ENCODE data around the gene GALNTL6.

Gene GALNTL6

DNA sequence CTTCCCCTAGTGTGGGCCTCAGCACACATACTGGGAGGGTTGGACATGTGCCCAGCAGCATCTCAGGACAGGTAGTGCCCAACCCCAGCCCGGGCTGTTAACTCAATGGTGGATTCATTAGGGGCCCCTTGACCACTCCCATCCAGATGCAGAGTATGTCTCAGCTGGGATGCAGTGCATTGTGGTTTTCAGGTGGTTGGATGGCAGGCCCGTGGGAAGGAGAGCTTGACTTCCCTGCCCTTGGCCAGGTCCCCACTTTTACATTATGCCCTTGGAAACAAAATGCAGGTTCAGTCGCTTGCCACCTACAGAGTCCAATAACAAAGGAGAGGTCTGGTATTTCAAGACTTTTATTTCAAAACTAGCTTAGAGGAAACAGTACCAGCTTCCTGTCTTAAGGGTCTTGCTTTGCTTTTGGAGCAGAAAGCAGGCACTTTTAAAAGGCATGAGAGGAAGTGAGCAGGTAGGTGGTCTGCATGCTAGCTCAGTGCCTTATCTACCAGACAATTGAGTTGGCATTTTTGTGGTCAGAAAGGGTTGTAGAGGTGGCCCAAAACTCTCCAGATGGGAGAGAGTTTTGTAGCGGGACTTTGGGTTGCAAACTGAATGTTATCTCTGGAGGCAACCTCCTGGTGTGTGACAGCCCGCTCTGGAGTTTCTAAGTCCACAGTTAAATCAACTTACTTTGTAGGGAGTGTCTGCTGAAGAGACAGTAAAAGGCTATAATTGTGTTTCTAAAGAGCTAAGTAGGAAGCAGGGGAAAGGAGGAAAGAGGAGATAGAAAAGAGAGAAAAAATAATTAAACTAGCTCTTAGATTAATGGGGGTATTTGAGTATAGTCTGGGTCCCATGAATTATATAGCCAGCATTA lies 171.0 kb downstream of the GALNTL6 start:
- in situ Hi-C loops (cut with MboI; ENCODE audit: low sequenced_read_pairs, unreplicated experiment) = no loop called here
- TF ChIP-seq, protein P1, sequence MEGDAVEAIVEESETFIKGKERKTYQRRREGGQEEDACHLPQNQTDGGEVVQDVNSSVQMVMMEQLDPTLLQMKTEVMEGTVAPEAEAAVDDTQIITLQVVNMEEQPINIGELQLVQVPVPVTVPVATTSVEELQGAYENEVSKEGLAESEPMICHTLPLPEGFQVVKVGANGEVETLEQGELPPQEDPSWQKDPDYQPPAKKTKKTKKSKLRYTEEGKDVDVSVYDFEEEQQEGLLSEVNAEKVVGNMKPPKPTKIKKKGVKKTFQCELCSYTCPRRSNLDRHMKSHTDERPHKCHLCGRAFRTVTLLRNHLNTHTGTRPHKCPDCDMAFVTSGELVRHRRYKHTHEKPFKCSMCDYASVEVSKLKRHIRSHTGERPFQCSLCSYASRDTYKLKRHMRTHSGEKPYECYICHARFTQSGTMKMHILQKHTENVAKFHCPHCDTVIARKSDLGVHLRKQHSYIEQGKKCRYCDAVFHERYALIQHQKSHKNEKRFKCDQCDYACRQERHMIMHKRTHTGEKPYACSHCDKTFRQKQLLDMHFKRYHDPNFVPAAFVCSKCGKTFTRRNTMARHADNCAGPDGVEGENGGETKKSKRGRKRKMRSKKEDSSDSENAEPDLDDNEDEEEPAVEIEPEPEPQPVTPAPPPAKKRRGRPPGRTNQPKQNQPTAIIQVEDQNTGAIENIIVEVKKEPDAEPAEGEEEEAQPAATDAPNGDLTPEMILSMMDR (IDR thresholded peaks at IDR 0.05; ENCODE audit: borderline replicate concordance, control extremely low read depth, extremely low read depth, insufficient read depth, missing control alignments) = no peak
- no peak for DNase-seq (ENCODE audit: low spot score)

DNA sequence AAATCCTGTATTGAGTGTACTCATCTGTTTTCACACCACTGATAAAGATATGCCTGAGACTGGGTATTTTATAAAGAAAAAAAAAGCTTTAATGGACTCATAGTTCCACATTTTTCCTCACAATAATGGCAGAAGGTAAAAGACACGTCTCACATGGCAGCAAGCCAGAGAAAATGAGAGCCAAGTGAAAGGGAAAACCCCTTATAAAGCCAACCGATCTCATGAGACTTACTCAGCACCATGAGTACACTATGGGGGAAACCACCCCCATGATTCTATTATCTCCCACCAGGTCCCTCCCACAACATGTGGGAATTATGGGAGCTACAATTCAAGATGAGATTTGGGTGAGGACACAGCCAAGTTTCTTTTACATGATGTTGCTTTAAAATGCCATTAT lies 171.9 kb downstream of the GALNTL6 start:
- in situ Hi-C loops (cut with MboI; ENCODE audit: low sequenced_read_pairs, unreplicated experiment) = no loop called here
- TF ChIP-seq, protein P1 (IDR thresholded peaks at IDR 0.05; ENCODE audit: borderline replicate concordance, control extremely low read depth, extremely low read depth, insufficient read depth, missing control alignments) = no peak
- no peak for DNase-seq (ENCODE audit: low spot score)

DNA sequence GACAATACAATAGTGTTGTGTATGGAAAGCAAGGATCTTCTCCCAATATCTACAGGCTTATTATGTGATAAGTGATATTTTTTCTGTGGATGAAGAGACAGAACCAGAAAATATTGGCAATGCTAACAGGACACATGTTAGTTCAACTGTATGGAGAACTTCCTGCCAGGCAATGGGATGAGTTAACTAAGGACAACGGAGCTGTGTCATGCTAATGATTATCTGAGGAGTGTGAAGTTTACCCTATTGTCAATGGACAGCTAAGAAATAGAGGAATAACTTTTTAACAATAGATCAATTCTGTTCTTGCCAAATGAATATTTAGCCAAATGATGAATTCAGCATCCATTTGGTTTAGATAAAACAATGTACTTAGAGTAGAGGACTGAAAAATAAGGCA lies 180.0 kb downstream of the GALNTL6 start:
- DNase-seq (ENCODE audit: low spot score) = no peak
- TF ChIP-seq, protein P1 (IDR thresholded peaks at IDR 0.05; ENCODE audit: borderline replicate concordance, control extremely low read depth, extremely low read depth, insufficient read depth, missing control alignments) = no peak
- in situ Hi-C loops (cut with MboI; ENCODE audit: low sequenced_read_pairs, unreplicated experiment) = no loop called here

DNA sequence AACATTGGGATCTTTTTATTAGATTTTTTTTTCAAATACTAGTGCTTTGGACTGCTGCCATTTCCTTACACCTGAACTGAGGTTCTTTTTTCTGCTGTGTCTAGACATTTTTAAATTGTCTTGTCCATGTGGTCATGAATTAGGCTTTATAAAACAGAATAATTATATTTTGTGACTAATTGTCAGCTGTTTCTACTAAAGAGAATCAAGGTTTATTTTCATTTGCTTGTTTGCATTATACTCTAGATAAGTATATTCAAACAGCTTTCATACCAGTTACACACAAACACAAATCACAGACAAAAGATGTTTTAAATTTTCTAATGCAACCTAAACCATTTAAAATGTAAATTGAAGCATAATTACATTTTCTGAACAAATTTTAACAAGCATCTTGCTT lies 194.7 kb downstream of the GALNTL6 start:
- TF ChIP-seq, protein P1 (IDR thresholded peaks at IDR 0.05; ENCODE audit: borderline replicate concordance, control extremely low read depth, extremely low read depth, insufficient read depth, missing control alignments) = no peak
- in situ Hi-C loops (cut with MboI; ENCODE audit: low sequenced_read_pairs, unreplicated experiment) = no loop called here
- no peak for DNase-seq (ENCODE audit: low spot score)

DNA sequence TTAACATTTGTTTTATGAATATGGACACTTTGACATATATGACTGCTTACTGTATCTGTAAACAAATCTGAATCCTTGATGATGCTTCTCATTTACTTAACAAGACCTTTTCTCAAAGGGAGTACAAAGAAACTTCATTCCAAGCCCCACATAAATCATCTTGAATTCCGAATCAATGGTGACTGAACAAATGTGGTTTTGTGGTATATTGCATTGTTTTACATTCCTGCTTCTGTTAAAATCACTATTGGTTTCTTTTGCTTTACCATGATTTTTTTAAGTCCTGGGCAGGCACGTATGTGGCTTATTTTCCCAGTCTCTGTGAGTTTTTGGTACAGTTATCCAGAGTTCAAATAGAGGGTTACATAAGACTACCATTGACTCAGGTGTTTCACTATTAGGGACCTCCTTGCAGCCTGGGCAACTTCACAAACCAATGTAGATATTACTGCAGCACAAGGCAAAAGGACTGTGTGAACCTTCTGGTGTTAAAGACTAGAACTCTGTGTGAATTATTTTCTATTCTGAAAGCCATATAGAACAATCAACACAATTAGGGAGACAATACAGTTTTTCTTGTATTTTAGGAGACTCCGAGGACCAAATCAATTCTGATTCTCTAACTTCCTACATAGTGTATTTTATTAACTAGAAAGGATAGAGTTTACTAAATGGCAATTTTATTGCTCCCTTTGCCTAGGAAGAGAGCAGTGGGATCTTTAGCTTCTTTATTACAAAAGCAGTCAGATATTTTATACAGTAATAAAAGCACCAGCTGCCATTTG lies 196.4 kb downstream of the GALNTL6 start:
- in situ Hi-C loops (cut with MboI; ENCODE audit: low sequenced_read_pairs, unreplicated experiment) = no loop called here
- TF ChIP-seq, protein P1 (IDR thresholded peaks at IDR 0.05; ENCODE audit: borderline replicate concordance, control extremely low read depth, extremely low read depth, insufficient read depth, missing control alignments) = no peak
- no peak for DNase-seq (ENCODE audit: low spot score)

DNA sequence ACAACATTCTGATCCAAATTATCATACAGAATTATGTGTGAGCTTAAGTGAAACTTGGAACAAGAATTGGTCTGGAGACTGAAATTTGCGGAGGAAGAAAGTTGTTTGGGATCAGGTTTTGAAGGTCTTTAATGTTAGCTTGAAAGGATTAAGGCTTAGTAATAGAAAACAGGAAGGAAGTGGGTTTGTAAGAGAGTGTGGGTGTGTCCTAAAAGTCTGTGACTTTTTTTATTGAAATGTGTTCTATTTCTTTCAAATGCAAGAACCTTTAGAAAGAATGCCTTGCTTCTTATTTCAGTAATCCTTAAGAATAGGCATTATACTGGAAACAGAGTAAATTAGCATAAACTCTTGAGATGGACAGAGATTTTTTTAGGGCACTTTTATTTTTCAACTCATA lies 198.0 kb downstream of the GALNTL6 start:
- in situ Hi-C loops (cut with MboI; ENCODE audit: low sequenced_read_pairs, unreplicated experiment) = no loop called here
- TF ChIP-seq, protein P1 (IDR thresholded peaks at IDR 0.05; ENCODE audit: borderline replicate concordance, control extremely low read depth, extremely low read depth, insufficient read depth, missing control alignments) = no peak
- DNase-seq (ENCODE audit: low spot score) = no peak

Data from GM13976 (cell line).